Measurements from ENCODE around the gene MARCHF10.

The MARCHF10 gene

DNA sequence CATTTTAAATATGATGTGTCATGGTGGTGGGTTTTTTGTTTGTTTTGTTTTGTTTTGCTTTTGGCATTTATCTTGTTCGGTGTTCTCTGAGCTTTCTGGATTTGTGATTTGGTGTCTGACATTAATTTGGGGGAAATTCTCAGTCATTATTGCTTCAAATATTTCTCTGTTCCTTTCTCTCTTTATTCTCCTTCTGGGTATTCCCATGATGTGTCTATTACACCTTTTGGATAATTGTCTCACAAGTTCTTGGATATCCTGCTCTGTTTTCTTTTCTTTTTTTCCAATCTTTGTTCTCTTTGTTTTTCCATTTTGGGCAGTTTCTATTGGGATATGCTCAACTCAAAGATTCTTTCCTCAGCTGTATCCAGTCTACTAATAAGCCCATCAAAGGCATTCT lies 88.5 kb downstream of the MARCHF10 start:
- no peak for DNase-seq (ENCODE audit: low read depth)
- TF ChIP-seq, protein P1, sequence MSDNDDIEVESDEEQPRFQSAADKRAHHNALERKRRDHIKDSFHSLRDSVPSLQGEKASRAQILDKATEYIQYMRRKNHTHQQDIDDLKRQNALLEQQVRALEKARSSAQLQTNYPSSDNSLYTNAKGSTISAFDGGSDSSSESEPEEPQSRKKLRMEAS (IDR thresholded peaks at IDR 0.05; ENCODE audit: low read depth, low read length), result no peak

DNA sequence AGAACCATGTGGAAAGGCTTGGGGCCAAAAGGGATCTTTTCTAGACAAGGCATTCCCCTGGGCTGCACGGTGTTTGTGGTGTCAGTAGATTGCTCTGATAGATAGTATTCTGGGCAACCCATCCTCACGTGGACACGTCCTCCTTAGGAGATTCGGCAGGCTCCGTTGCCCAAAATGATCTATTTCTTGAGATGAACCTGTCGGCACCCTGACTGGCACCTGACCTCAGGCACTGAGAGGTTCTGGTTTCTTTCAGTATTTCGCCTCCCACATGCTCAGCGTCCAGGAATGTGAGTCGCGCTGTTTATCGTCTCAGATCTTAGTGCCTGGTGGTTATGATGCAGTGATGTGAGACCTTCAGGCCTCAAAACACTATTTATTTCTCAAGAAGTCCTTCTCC lies 89.7 kb downstream of the MARCHF10 start:
- no peak for TF ChIP-seq MYC (IDR thresholded peaks at IDR 0.05; ENCODE audit: low read depth, low read length)
- no peak overlapping the region for H3K4me3 ChIP-seq (ENCODE audit: low read depth, low read length)
- no peak for DNase-seq (ENCODE audit: low read depth)

More for the DNA sequence above, 88.5 kb downstream of the MARCHF10 start:
- no peak overlapping the region for H3K4me3 ChIP-seq (ENCODE audit: low read depth, low read length)

DNA sequence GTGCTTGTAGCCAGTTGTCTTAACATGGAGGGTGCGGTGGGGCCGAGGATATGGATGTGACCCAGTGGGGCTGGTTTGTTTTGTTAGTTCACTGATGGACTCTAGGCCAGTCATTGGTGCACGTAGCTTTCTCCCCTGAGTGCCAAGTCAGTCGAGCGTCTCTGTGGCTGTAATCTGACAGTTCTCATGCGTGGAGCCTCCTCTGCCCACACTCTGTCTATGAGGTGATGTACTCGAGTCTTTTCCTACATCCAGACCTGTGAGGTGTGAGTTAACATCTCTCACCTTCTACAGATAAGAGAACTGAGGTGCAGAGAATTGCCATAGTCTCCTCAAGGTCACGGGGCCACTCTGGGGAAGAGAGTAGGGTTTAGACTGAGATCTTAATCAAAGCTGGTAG lies 90.2 kb downstream of the MARCHF10 start:
- H3K4me3 ChIP-seq (ENCODE audit: low read depth, low read length), result no peak overlapping the region
- TF ChIP-seq, protein P2, sequence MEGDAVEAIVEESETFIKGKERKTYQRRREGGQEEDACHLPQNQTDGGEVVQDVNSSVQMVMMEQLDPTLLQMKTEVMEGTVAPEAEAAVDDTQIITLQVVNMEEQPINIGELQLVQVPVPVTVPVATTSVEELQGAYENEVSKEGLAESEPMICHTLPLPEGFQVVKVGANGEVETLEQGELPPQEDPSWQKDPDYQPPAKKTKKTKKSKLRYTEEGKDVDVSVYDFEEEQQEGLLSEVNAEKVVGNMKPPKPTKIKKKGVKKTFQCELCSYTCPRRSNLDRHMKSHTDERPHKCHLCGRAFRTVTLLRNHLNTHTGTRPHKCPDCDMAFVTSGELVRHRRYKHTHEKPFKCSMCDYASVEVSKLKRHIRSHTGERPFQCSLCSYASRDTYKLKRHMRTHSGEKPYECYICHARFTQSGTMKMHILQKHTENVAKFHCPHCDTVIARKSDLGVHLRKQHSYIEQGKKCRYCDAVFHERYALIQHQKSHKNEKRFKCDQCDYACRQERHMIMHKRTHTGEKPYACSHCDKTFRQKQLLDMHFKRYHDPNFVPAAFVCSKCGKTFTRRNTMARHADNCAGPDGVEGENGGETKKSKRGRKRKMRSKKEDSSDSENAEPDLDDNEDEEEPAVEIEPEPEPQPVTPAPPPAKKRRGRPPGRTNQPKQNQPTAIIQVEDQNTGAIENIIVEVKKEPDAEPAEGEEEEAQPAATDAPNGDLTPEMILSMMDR (IDR thresholded peaks at IDR 0.05; ENCODE audit: low read depth, low read length), result no peak
- TF ChIP-seq POLR2A (IDR thresholded peaks at IDR 0.05; ENCODE audit: extremely low read depth, insufficient read length) (no peak), MYC (IDR thresholded peaks at IDR 0.05; ENCODE audit: low read depth, low read length) (no peak)
- TF ChIP-seq, protein P1 (IDR thresholded peaks at IDR 0.05; ENCODE audit: low read depth, low read length), result no peak
- no peak for DNase-seq (ENCODE audit: low read depth)

DNA sequence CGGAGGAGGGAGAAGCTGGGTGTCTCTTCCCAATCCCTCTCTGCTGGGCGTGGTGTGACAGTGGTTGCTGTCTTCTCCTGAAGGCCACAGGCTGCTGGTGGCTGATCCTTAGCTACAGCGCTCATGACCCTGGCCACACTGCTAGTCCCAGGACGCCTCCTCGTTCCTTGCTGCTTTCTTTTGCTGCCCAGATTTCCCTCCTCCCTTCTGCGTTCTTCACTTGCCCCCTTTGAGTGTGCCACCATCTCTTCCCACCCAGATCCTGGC lies 90.6 kb downstream of the MARCHF10 start:
- no peak for DNase-seq (ENCODE audit: low read depth)
- no peak overlapping the region for H3K4me3 ChIP-seq (ENCODE audit: low read depth, low read length)
- no peak for TF ChIP-seq POLR2A (IDR thresholded peaks at IDR 0.05; ENCODE audit: extremely low read depth, insufficient read length)
- TF ChIP-seq MYC (IDR thresholded peaks at IDR 0.05; ENCODE audit: low read depth, low read length), result no peak
- TF ChIP-seq, protein P1 (IDR thresholded peaks at IDR 0.05; ENCODE audit: low read depth, low read length), result no peak
- TF ChIP-seq, protein P2 (IDR thresholded peaks at IDR 0.05; ENCODE audit: low read depth, low read length), result no peak

DNA sequence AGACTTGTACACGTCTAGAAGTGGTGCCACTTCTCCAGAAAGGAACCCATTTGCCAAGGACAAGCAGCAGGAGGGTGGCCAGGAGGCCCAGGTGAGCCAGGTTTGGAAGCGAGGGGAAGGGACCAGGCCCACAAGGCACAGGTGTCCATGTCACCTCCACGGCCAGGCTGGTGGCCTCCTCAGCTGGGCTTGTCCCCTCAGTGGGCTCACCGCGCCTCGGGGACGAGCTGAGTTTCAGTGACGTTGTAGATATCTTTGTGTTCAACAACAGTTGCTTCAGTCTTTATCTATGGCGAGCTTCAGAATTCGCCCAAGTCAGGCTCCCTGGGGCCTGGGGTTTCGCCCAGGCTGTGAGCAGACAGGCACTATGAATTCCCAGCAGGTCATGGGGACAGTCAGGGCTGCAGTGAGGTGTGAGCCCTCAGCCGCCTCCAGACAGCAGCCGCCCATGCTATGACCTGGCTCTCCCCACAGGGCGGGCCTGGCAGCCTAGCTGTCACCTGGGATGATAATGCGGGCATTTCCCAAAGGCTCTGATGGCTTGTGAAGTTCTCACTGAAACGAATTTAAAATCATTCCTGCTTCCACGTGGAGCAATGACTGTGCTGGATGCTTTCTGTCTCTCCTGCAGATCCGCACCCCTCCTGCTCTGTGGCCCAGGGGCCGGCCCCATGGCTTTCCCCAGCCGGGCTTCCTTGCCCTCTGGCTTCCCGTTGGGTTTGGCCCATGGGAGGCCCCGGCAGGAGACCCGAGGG lies 91.1 kb downstream of the MARCHF10 start:
- DNase-seq (ENCODE audit: low read depth), result no peak
- TF ChIP-seq POLR2A (IDR thresholded peaks at IDR 0.05; ENCODE audit: extremely low read depth, insufficient read length), result no peak
- TF ChIP-seq MYC (IDR thresholded peaks at IDR 0.05; ENCODE audit: low read depth, low read length), result no peak
- no peak overlapping the region for H3K4me3 ChIP-seq (ENCODE audit: low read depth, low read length)

DNA sequence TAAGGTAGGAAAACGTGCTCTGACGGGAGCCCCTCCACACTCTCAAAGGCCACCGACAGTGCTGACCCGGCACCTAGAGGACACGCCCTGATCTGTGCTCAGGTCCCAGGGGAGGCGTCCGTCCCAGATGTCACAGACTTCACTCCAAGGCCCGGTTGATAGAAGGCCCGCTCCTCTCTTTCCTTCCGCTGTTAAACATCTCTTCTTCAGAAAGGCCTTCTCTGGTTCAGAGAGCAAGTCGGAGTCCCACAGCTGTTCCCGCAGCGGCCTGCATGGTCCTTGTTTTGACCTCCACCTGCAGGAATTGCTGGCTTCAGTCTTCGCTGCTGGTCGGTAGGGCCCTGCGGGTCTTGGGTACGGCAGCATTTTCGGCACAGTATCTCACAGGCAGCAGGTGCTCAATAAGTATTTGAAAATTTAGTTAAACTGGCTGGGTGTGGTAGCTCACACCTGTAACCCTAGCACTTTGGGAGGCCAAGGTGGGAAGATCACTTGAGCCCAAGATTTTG lies 92.2 kb downstream of the MARCHF10 start:
- no peak for DNase-seq (ENCODE audit: low read depth)
- TF ChIP-seq, protein P1 (IDR thresholded peaks at IDR 0.05; ENCODE audit: low read depth, low read length), result no peak
- TF ChIP-seq MYC (IDR thresholded peaks at IDR 0.05; ENCODE audit: low read depth, low read length) (no peak), POLR2A (IDR thresholded peaks at IDR 0.05; ENCODE audit: extremely low read depth, insufficient read length) (no peak)
- TF ChIP-seq, protein P2 (IDR thresholded peaks at IDR 0.05; ENCODE audit: low read depth, low read length), result no peak
- no peak overlapping the region for H3K4me3 ChIP-seq (ENCODE audit: low read depth, low read length)

DNA sequence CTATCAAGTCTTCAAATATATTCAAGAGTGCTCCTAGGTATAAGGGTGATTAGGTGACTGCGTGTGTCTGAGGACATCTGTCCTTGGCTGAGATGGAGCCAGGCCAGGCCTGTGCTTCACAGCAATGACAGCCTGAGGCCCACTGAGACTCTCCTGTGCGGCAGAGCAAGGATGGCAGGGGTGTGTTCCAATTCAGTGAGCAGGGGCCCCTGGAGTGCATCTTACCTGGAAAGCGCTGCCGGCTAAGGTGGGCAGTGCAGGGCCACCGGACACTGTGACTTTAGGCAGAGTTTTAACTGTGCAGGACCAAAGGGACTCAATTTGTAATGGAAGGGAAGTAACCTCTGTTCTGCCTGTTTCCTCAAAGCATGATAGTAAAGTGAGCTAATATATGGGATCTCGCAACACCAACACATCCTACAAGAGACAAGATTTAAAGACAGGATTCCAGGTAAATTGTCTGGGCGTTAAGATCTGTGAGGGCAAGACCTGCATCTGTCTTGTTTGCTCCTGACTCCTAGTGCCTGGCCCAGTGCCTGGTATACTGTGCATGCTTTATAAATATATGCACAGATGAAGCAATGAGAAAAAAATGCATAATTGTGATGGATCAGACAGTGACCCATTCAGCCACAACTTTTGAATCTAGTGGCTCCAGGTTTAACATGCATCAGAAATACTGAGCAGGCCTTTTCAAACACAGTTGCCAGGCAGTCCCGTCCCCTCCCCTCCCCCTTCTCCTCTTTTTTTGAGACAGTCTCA lies 93.9 kb downstream of the MARCHF10 start:
- TF ChIP-seq, protein P2 (IDR thresholded peaks at IDR 0.05; ENCODE audit: low read depth, low read length), result no peak
- no peak for TF ChIP-seq MYC (IDR thresholded peaks at IDR 0.05; ENCODE audit: low read depth, low read length)
- TF ChIP-seq, protein P1 (IDR thresholded peaks at IDR 0.05; ENCODE audit: low read depth, low read length), result no peak
- no peak for TF ChIP-seq POLR2A (IDR thresholded peaks at IDR 0.05; ENCODE audit: extremely low read depth, insufficient read length)
- no peak overlapping the region for H3K4me3 ChIP-seq (ENCODE audit: low read depth, low read length)
- no peak for DNase-seq (ENCODE audit: low read depth)

Measured in NB4 (cell line).